Activated gamma-delta T cell (primary cell): Measurements from ENCODE around the gene YIPF6.
"Not testable (repeated sequence)": the region's sequence is repeated elsewhere in the genome, so short reads cannot be mapped to it uniquely, and the experiment has no call there.

Source experiments
- DNase-seq: peaks from one replicate; lab custom pipeline; 2025; lab: John Stamatoyannopoulos, UW

YIPF6 gene

DNA sequence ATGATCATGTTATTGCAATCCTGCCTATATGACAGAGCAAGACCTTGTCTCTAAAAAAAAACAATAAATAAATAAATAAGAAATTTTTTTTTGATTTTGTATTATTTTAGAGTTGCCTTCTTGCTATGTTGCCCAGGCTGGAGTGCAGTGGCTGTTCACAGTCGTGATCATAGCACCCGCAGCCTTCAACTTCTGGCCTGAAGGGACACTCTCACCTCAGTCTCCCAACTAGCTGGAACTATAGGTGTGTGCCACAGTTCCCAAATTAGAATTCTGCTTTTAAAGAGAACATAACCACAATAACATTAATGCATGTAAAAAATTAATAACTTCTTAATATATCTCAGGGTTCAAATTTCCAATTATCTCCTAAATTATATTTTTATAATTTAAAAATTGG, 7.8 kb downstream of the YIPF6 start:
- DNase-seq: no peak

DNA sequence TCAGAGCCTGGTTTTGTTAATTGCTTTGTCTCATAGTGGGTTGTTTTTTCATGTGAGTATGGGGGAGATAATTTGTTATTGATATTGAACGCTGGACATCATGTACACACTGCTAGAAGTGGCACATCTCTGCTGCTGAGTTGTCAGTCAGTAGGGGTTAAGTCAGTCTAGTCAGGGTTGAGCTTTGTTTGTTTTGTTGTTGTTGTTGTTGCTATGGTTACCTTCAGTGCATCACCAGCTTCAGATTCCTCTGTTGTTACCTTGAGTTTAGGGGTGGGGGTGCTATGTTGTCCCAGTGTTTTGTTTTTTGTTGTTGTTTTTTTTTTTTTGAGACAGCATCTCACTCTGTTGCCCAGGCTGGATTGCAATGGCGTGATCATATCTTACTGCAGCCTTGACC, 9.9 kb downstream of the YIPF6 start:
- no peak for DNase-seq

DNA sequence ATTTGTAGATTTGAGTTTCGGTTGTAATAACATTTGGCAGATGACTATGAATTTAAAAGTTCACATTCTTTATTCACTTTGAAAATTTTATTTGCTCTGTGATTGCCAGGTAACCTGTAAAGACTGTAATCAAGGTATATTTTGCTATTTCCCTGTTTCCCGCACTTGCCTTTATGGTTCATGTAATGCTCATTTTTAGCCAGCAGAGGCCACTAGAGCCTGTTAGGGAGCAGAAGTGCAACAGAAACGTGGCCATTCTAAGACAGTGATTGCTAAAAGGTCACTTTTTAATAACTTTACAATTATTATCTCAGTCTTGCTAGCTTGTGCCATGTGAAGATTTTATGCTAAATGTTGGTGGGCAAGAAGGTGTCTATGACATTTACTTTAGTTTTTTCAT, 12.4 kb downstream of the YIPF6 start:
- no peak for DNase-seq

DNA sequence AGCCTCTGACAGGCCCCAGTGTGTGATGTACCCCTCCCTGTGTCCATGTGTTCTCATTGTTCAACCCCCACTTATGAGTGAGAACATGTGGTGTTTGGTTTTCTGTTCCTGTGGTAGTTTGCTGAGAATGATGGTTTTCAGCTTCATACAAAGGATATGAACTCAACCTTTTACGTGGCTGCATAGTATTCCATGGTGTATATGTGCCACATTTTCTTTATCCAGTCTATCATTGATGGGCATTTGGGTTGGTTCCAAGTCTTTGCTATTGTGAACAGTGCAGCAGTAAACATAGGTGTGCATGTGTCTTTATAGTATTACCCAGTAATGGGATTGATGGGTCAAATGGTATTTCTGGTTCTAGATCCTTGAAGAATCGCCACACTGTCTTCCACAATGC, 25.8 kb downstream of the YIPF6 start:
- DNase-seq: not testable (repeated sequence)

DNA sequence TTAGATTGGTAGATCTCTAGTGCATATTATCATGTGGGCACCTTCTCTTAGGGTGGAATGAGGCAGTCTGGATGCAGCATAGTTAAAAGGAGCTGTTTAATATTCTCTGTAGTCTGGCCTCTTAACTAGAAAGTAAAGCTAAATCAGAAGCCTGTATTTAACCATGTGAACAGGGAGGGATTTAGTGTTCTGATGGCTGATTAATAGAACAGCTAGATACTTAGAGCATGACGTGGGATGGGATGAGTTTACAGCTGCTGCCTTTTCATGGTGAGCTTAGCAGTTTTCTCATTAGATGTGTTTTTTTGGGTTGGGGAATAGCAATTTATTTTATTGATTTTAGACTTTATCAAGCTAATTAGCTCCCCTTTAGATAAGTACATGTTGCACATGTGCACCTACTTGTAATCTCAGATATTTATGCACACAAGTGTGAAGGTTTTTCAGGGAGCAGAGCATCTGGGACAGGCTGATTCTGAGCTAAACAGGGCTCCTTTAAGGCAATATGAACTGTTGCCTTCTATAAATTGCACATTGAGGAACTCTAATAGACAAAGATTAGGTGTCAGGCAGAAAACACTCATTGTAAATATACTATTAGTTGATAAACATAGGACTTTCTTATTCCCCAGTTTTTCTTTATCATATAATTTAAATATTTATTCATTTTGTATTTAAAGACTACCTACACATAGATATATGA, 34.1 kb downstream of the YIPF6 start:
- no peak for DNase-seq

DNA sequence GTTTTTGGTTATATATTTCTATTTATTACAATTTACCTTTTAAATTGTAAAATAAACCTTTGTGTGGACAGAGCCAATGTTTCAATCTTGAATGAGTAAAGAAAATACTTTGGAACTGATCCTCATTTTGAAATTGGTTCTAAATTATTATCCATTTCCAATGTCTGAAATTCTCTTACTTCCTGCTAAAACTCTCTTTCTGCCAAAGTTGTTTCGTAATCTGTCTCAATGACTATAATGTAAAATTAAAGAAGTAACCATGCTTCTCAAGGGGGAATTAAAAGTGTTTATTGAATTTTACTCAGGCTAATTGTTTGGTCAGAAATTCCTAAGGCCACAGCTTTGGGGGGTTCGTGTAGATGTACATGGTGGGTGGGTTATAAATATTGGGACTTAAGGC, 34.8 kb downstream of the YIPF6 start:
- no peak for DNase-seq

DNA sequence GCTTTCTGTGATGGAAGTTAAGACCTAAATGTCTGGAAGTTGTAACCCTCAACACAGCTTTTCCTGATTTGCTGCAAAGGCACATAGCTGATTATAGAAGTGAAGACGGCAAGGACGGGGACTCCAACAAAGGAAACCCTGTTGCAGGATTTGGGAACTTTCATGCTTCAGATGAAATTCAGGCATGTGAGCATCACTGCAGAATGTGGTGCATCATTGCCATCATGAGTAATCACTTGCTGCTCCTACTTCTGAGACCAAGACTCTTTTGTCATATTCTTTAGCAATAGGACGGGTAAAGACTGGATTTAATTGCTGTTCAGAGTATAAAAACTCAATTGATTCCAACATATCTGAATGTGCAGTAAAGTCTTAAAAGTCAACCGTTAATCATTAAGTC, 35.8 kb downstream of the YIPF6 start:
- no peak for DNase-seq

DNA sequence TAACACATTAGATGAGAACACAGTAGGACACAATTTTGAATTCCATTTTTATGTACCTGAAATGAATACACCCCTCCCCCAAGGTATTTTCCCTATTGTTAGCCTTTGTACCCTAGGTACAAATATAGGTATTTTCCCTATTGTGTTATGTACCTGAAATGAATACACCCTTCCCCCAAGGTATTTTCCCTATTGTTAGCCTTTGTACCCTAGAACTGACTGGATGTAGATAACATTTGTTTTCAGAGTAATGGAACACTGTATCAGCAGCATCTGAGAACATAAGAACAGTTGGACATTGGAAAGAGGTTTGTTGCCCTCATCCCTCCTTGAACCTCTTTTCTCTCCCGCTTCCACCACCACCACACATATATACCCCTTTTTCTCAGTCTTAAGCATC, 37.6 kb downstream of the YIPF6 start:
- no peak for DNase-seq

DNA sequence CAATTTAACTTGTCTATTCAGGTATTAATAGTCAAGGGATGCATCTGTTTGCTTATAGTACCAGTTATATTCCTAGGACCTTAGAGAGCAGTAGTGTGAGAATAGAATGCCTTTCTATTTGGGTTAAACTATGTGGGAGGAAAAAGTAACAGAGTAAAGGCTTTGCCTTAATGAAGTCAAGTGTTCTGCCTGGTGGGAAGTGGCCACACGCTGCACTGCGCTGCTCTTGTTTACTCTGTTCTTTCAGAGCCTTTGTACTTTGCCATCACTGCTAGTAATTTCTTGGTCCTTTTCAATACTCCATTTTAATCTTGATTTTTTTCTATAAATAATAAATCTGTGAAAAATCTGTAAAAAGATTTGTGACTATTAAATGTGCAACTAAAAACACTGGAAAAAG, 38.0 kb downstream of the YIPF6 start:
- no peak for DNase-seq

DNA sequence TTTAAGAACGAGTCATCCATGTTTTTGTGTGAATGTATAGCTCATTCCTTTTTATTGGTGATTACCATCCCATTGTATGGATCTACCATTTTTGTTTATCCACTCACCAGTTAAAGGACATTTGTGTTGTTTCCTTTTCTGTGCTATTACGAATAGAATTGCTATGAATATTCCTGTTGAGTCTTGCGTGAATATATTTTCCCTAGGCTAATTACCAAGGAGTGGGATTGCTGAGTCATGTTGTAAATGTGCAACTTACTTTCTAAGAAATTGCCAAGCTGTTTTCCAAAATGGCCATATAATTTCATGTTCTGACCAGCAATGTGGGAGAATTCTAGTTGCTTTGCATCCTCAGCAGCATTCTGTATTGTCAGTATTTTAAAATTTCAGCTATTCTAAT, 51.3 kb downstream of the YIPF6 start:
- no peak for DNase-seq

DNA sequence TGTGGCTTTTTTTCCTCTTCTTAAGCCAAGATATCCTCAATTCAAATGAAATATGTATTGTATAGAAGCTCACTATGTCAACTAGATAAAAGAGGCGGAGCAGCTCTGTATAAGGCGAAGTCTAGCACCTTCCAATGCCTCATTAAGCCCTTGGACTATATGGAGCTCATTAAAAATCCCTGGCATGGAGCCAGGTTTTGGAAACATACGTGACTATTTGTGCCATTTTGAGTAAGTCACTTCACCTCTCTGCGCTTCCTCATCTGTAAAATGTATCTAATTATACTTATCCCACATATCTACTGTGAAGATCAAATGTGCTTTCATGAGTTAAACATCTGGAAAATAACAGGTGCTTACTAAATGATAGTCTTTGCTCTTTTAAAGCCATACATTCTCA, 57.2 kb downstream of the YIPF6 start:
- DNase-seq: no peak

DNA sequence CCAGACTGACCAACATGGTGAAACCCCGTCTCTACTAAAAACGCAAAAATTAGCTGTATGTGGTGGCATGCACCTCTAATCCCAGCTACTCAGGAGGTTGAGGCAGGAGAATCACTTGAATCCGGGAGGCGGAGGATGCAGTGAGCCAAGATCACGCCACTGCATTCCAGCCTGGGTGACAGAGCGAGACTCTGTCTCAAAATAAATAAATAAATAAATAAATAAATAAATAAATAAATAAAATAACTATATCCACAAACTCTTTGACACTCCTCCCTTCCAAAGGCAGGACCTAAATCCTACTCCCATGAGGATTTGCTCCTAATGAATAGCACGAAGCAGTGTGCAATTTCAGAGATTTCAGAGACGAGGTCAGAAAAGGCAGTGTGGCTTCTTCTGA, 58.3 kb downstream of the YIPF6 start:
- DNase-seq: not testable (repeated sequence)

DNA sequence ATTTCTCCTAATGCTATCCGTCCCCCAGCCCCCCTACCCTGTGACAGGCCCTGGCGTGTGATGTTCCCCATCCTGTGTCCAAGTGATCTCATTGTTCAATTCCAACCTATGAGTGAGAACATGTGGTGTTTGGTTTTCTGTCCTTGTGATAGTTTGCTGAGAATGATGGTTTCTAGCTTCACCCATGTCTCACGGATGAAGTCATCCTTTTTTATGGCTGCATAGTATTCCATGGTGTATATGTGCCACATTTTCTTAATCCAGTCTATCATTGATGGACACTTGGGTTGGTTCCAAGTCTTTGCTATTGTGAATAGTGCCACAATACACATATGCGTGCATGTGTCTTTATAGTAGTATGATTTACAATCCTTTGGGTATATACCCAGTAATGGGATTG, 61.1 kb downstream of the YIPF6 start:
- not testable (repeated sequence) for DNase-seq

DNA sequence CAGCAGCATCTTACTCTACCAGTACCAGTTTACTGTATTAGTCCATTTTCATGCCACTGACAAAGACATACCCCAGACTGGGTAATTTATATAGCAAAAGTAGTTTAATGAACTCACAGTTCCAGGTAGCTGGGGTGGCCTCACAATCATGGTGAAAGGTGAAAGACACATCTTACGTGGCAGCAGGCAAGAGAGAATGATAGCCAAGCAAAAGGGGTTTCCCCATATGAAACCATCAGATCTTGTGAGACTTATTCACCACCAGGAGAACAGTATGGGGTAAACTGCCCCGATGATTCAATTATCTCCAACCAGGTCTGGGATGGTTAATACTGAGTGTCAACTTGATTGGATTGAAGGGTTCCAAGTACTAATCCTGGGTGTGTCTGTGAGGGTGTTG, 69.3 kb downstream of the YIPF6 start:
- no peak for DNase-seq

DNA sequence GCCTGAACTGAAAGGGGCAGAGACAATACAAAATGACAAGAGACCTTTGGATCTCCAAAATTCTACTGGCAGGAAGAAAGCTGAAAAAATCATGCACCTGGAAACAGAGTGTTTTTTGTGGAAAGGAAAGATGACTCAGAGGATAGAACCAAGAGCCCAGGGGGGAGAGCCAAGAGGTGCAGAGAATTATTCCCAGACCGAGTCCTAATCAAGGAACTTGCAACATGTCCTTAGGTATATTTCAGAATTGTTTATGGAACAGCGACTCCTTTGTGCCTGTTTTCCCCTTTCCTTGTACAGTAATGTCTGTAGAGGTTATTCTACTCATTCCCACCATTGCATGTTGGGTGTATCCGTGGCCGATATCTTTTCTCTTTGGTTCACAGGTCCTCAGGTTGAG, 71.7 kb downstream of the YIPF6 start:
- DNase-seq: no peak

DNA sequence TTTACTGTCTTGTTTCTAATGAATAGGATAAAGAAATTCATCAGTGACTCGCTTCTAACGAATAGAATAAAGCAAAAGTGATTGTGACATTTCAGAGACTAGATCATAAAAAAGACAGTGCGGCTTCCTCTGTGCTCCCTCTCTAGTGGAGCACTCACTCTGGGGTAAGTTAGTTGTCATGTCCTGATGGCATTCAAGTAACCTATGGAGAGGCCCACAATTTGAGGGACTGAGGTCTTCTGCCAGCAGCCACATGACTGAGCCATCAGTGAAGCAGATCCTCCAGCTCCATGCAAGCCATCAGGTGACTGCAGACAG, 72.4 kb downstream of the YIPF6 start:
- DNase-seq: no peak

DNA sequence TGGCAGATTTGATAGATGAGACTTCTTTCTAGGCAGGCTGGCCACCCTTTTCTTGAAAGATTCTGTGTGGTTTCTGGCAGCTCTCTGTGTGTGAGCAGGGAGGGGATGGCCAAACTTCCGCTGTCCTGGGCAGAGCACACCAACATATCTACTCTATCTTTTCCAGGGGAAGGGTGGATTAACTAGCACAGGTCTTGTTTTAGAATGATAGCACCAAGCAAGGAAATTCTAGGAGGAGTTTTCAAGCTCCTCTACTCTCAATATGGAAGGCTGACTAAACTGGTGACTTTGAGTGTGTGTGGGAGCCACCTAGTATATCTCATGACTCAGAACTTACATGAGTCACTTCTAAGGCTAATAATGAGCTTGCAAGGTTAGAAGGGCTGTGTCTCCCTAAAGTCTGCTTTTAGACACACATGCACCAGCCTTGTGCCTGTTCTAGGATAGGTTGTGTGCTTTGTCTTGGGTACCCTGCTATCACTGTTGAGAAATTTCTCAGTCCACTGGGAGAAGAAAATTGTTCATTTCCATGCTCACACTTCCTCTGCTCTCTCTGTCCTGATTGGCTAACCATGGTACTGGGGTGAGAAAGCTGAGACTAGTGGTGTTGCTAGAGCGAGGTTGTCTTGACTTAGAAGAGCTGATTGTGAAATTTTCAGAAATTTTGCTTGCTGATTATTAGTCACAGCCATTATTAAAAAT, 72.9 kb downstream of the YIPF6 start:
- no peak for DNase-seq

DNA sequence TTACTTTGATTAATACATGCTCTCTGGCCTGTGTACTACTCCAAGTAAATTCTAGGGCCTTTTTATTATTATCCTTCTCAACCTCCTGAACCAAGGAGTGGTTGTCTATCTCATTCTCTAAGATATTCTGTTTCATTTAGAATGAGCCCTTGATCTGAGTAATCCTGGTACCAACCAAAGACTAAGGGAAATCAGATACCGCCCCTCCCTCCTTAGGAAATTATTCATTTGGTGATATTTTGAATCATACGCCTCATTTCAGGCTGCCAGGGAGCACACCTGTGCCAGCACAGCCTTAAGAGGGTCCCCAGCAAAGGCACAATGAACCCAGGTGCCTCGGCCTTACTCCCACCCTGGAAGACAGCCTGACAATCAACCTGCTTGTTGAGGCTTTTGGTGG, 75.4 kb downstream of the YIPF6 start:
- DNase-seq: no peak

DNA sequence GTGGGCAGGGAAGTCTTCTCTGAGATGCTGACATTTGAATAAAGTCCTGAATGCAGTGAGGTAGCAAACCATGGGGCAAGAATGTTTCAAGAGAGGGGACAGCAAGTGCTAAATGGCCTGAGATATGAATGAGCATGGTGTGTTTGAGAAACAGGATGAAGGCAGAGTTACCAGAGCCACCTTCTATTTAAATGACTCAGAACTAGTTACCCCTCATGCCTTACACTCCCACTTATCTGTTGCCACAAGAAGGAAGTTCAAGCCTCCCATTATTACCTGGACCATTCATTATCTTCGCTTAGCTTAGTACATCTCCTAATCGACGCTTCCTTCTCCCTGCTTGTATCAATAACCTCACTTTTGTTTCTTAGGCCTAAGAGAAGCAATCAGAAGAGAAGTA, 81.0 kb downstream of the YIPF6 start:
- DNase-seq: no peak

DNA sequence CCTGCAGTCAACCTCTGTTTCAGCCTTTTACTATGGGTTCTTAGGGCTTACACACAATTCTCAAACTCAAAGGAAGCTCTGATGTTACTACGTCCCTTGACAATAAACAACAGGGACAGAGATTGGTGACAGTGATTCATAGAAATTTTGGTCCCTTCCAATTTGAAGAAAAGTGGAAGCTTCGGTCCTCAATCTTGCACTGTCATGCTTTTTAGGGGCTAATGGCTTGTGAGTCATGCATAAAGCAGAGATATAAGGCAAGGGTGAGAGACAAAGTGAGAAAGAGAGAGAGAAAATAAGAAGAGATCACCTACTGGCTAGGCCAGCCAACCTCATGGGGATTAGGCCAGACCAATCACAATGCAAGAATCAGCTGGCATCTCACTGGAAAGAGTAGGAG, 85.4 kb downstream of the YIPF6 start:
- no peak for DNase-seq
